ENCODE data around the gene SRPRA. TPM values are rescaled to one million over a fixed set of nuclear protein-coding genes. Genes with fewer than 3 reads are reported as not detected.

Gene SRPRA
- total RNA-seq (2022; extraction: Qiagen RNA extraction; ENCODE audit: low read depth), result 60.5 to 65.4 TPM (median 64.0 TPM) in 5 replicates

GRCh38 chr11:126268708-126269579 lies at the start of gene SRPRA, which contains the start of gene FOXRED1:
Gene SRPRA (minus strand): TSS chr11:126268895. CDS start chr11:126268804, 91 bp downstream.
Gene FOXRED1 (plus strand): TSS chr11:126269154. CDS start chr11:126269207, 53 bp downstream.

GRCh38 chr11:126303623-126304456 lies 35.1 kb upstream of the SRPRA start, which contains the start of gene DCPS:
Gene DCPS (plus strand): TSS chr11:126304060. CDS start chr11:126304081, 21 bp downstream.

GRCh38 chr11:126282736-126283591 lies 14.3 kb upstream of the SRPRA start, which contains the start of gene TIRAP:
Gene TIRAP (plus strand): TSS chr11:126283093. CDS start chr11:126290895, 7,802 bp downstream.

Other genes with a start within 250 kb of the SRPRA start
- 2.0 to 3.7 TPM (median 2.8 TPM) in 5 replicates for gene CDON, start 206.0 kb downstream of the SRPRA start, total RNA-seq (2022; extraction: Qiagen RNA extraction; ENCODE audit: low read depth)
- gene RPUSD4, start 57.2 kb downstream of the SRPRA start, total RNA-seq (2022; extraction: Qiagen RNA extraction; ENCODE audit: low read depth), result 18.0 to 19.3 TPM (median 18.9 TPM) in 5 replicates
- 14.9 to 16.5 TPM (median 15.5 TPM) in 5 replicates for gene FAM118B, start 57.1 kb downstream of the SRPRA start, total RNA-seq (2022; extraction: Qiagen RNA extraction; ENCODE audit: low read depth)
- 21.9 to 25.0 TPM (median 23.2 TPM) in 5 replicates for gene FOXRED1, start 259 bp upstream of the SRPRA start, total RNA-seq (2022; extraction: Qiagen RNA extraction; ENCODE audit: low read depth)
- gene TIRAP, start 14.2 kb upstream of the SRPRA start, total RNA-seq (2022; extraction: Qiagen RNA extraction; ENCODE audit: low read depth), result 5.7 to 7.3 TPM (median 6.7 TPM) in 5 replicates
- gene DCPS, start 35.2 kb upstream of the SRPRA start, total RNA-seq (2022; extraction: Qiagen RNA extraction; ENCODE audit: low read depth), result 18.4 to 20.6 TPM (median 19.3 TPM) in 5 replicates
- 24.2 to 27.4 TPM (median 25.2 TPM) in 5 replicates for gene ST3GAL4, start 86.8 kb upstream of the SRPRA start, total RNA-seq (2022; extraction: Qiagen RNA extraction; ENCODE audit: low read depth)